Fibroblast of skin of left biceps (primary cell): ENCODE data around the gene XPC.
"Not testable (repeated sequence)": the region's sequence is repeated elsewhere in the genome, so short reads cannot be mapped to it uniquely, and the experiment has no call there.

Experiments
- DNase-seq, 2 experiments: peaks; one replicate each; pipeline ENCODE4 v3.0.0-alpha.2; 2013; ENCODE audit warnings: low read depth in 2 of 2

The XPC gene

DNA sequence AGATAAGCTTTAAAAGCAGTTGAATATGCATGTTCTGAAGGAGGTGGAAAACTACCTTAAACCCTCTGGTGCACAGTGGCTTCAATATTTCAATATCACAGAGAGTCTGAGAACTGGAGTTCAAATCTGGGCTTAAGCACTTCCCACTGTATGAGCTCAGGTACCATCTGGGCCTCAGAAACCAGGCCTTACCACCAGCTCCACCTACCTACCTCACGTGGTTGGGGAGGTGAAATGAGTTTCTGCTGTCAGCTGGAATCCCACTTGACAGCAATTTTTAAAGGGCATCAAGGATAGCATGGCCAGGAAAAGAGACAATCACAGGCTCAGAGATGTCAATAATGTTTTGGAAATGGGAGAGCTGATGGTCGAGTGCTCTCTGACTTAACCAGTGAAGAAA lies 58.8 kb downstream of the XPC start:
- DNase-seq, result no peak

DNA sequence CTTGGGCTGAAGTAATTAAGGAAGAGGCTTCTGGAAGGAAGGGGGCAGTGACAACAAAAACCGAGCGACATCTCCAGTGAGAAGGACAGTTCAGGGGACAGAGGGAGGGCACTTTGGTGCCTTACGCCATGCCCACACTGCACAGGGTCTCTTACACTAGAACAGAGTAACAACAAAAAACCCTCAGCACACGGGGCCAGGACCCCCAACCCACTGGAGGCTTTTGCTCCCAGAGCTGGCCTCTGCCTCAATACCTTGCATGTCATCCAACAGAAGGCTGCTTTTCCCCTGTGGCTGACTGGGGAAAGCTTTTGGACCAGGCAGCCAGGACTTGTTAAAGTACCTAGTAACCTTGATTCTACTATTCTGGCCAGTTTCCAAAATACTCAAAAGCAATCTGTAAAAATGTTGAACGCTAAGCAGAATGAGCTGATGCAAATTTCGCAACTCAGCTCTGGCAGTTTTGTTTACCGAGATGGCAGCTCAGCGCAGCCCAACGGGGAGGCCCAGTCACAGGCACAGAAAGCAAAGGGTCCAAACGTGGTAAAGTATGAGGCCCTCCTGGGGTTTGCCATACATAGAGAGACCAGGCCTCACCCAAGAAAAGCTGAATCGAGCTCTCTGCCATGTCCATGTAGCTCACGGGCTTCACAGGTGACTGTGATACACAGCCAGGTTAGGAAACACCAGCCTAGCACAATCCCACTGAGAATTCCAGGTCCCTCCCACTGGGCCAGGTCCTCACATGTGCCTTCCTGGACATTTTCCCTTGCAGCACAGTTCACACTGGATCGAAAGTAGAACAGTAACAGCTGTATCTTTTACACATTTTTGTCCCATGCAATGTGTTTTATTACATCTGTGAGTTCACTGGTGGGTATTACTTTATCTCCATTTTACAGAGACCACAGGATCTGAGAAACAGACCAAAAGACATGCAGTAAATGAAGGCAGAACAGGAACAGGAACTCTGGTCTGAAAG lies 59.7 kb downstream of the XPC start:
- DNase-seq, result no peak

DNA sequence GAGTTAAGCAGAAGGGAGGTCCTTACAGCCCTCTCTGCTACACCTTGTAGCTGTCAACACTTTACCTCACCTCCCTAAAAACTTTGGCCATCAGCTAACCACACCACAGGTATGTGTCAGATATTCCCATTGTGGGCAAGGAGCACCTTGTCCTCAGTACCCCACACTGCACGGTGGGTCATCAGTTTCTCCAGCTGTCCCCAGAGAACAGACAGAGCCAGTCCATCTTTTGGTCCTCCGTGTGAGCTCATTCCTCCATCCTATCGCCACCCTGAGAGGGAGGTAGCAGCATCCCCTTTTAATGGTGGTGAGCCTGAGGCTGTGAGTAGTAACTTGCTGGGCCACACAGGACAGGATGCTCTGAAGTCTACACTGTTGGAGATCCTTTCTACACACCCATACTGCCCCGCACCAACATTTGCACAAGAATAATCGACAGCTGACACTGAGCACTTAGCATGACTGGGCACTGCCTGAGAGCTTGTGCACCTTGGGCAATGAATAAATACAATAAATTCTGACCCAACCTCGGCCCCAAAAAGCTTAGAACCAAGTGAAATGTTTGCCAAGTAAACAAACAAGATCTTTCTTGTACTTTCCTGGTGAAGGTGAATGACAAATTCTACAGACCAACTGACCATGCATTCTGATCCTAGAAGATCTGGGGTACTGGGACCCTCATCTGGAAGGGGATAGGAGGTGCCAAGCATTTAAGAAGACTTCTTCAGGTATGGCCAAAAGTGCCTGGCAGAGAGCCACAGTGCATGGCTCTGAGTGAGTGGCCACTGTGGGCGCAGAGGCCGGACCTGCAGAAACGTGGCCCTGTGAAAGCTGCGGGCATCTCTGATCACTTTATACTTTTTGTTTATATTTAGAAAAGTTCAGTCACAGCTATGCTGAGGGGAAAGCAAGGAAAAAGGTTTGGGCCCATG lies 60.7 kb downstream of the XPC start:
- DNase-seq, result no peak

DNA sequence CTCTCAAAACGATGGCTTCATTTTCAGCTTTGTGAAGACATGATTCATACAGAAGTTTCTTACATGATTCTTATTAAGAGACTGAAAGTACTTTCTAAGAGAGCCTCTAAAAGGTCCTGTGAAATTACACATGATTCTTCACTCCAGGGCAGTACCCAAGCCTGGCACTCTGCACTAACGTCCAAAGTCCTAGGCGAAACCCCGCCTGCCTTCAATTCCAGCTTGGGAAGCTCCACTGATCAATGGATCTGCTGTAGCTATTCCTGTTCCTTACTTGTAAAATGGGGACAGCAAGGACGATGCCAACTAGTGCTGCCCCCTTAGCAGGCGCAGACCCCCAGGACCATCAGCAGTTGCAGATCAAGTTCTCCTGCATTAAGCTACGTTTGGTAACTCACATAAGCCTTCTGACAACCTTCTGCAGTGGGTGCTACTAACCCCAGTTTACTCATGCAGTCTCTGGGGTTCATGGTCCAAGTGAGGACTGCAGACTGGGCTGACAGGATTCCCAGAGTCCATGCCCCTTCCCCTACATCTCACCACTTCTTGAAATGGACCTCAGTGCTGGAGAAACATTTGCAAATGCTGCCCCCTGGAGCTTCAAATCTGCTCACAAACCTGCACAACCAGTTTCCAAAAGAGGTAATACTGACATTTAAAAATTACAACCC lies 64.3 kb downstream of the XPC start:
- no peak for DNase-seq

DNA sequence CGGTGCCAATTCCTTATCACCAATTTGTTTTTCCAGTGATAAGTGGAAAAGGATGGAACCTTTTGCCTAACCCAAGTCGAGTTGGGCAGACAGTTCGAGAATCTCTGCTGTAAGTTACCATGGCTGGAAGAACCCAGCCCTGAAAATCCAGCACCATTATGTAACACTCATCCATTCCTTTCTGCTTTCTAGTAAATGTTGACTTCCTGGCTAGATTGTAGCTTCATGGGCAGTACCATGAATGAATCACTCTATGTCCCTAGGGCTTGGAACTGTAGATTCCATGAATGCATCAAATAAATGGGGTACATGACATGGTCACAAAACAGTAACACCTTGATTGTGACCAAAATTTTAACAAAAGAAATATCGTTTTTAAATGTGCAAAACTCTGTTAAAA lies 67.7 kb downstream of the XPC start:
- DNase-seq, result no peak

DNA sequence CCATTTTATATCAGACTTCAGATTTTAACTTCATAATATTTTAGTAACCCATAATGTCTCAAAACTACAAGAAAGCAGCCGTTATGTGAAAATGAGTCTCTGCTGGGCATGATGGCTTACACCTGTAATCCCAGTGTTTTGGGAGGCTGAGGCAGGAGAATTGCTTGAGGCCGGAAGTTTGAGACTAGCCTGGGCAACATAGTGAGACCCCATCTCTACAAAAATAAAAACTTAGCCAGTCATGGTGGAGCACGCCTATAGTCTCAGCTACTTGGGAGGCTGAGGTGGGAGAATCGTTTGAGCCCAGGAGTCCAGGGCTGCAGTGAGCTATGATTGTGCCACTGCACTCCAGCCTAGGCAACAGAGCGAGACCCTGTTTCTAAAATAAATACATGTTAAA lies 68.6 kb downstream of the XPC start:
- DNase-seq, result not testable (repeated sequence)

DNA sequence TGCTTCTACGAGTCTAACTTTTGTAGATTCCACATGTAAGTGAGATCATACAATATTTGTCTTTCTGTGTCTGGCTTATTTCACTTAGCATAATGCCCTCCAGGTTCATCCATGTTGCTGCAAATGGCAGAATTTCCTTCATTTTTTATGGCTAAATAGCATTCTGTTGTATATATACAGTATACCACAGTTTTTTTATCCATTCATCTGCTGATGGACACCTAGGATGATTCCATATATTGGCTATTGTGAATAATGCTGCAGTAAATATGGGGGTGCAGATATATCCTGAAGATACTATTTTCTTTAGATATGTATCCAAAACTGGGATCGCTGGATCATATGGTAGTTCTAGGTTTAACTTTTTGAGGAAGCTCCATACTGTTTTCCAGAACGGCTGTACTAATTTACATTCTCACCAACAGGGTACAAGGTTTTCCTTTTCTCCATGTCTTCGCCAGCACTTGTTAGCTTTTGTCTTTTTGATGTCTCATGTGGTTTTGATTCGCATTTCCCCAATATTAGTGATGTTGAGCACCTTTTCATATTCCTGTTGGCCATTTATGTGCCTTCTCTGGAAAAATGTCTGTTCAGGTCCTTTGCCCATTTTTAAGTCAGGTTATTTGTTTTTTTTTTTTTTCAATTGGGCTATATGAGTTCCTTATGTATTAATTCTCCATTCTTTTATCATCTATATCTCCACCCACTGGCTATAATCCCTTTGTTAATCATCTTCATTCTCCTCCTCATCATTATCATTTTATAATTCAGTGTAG lies 80.6 kb downstream of the XPC start:
- no peak for DNase-seq

DNA sequence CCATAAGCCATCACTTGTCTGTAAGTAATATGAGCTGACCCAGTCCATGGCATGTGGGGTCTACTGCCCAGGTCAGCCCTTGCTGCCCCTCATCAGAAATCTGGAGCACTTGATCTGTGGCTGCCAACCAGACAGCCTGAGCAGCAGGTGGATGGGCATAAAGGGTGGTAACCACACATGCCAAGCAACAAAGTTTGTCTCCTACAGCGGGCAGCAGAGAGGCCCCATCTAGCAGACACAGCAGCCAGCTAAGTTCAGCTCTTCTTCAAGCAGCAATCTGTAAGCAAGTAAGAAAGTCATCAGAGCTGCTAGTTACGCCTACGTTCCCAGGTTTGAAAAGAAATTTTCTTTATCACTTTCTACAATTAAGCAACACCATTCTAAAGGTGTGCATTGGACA lies 81.7 kb downstream of the XPC start:
- DNase-seq, result no peak
